ENCODE measurements around the gene PRELP. TPM values are rescaled to one million over a fixed set of nuclear protein-coding genes. Genes with fewer than 3 reads are reported as not detected.

Gene PRELP
- total RNA-seq, 2 donors from 2014 or later = 47.4 to 71.7 TPM

DNA sequence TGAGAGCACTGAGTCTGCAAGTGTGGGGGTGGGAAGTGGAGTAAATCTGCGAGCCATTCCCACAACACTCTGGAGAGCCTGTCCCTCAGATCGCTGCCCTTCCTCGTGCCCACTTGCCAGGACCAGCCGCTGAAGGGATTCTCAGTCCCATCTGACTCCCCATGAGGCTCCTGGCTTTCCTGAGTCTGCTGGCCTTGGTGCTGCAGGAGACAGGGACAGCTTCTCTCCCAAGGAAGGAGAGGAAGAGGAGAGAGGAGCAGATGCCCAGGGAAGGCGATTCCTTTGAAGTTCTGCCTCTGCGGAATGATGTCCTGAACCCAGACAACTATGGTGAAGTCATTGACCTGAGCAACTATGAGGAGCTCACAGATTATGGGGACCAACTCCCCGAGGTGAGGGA is 20.2 kb downstream of the PRELP start:
- no peak for ATAC-seq
- DNase-seq = no peak
- intact Hi-C loops (cut with DNase I) = no loop called here

DNA sequence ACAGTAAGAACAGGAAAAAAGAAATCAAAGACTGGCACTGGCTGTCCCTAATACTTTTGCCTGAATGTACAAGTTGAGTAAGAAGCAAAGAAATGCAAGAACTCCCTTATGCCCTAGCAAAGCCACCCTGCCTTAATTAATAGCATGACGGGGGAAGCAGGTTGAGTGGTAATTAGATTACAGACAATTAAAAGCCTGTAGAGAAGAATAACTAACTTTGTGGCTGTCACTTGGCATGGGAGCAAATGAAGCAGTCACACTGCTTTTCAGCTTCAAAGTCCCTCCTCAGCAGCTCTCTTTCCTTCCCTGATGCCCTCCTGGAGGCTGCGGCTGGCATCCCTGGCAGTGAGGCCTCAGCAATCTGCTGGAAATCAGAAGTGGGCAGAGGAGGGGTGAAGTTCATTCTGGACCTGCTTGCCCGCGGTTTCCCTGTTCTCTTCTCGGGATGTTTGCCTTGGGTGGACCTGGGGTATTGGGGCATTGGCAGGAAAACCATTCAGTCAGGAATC is 21.7 kb downstream of the PRELP start:
- no peak for ATAC-seq
- intact Hi-C loops (cut with DNase I) = no loop called here
- no peak for DNase-seq

DNA sequence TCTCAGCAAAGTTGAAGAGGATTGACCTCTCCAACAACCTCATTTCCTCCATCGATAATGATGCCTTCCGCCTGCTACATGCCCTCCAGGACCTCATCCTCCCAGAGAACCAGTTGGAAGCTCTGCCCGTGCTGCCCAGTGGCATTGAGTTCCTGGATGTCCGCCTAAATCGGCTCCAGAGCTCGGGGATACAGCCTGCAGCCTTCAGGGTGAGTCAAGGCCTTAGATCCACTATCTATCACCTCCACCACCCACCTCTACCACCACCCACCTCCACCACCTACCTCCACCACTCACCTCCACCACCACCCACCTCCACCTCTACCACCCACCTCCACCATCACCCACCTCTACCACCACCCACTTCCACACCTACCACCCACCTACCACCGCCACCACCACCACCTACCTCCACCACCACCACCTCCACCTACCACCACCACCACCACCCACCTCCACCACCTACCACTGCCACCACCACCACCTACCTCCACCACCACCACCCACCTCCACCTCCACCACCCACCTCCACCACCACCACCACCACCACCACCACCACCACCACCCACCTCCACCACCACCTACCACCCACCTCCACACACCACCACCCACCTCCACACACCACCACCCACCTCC is 24.2 kb downstream of the PRELP start:
- intact Hi-C loops (cut with DNase I) = loop anchor here (5.0 to 10.0 kb wide), 3 partner anchors 118 to 275 kb away; no protein-coding TSS in a partner anchor
- ATAC-seq (no peak), DNase-seq (no peak)

GRCh38 chr1:203500279-203500678 is 24.7 kb downstream of the PRELP start:
- ATAC-seq = no peak
- no peak for DNase-seq
- intact Hi-C loops (cut with DNase I) = loop anchor here (5.0 to 10.0 kb wide), 3 partner anchors 117 to 275 kb away; no protein-coding TSS in a partner anchor

GRCh38 chr1:203503836-203504235 is 28.2 kb downstream of the PRELP start:
- intact Hi-C loops (cut with DNase I) = loop anchor here (2.0 to 10.0 kb wide), 4 partner anchors 113 to 271 kb away; no protein-coding TSS in a partner anchor
- DNase-seq = no peak
- no peak for ATAC-seq

GRCh38 chr1:203504400-203505250 is 29.0 kb downstream of the PRELP start:
- ATAC-seq (peak; percentile 32 to 47), DNase-seq (peak; percentile 87)
- intact Hi-C loops (cut with DNase I) = loop anchor here (2.0 to 10.0 kb wide), 5 partner anchors 113 to 270 kb away; partner anchors contain the start of gene ATP2B4 (in 1 of the 2)

DNA sequence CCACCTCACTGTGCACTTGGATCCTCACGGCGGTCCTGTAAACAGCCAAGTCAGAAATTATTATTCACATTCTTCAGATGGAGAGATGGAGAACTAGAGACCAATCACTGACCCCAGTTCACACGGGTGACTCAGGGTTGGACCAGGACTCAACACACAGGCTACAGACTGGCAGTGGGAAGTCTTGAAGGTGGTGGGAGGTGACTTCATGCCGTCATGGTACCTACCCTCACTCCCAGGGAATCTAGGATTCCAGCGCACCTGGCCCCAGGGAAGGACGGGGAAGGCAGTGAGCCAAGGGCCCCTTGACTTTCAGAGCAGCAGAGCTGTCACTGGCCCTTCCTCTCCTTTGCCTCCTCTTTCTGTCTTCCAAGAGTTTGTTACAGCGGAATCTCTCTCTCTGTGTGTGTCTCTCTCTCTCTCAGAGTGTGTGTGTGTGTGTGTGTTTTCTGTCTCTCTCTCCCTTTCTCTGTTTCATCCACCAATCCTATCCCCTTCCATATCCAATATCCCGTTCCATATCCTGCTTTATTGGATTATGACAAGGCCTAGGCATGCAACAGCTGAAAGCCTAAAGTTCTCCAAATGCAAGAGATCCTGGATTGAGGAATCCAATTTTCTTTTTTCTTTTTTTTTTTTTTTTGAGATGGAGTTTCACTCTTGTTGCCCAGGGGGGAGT is 30.1 kb downstream of the PRELP start:
- DNase-seq = no peak
- ATAC-seq = no peak
- intact Hi-C loops (cut with DNase I) = loop anchor here (2.0 to 10.0 kb wide), 4 partner anchors 112 to 269 kb away; partner anchors contain the start of gene ATP2B4 (in 1 of the 2)

- ATAC-seq (peak; percentile 42 to 58), DNase-seq (peak; percentile 42)
- intact Hi-C loops (cut with DNase I) = loop anchor here (5.0 to 10.0 kb wide), 3 partner anchors 110 to 268 kb away; partner anchors contain the start of gene ATP2B4 (in 1 of the 2)
Observed at GRCh38 chr1:203506858-203507626, 31.4 kb downstream of the PRELP start.

DNA sequence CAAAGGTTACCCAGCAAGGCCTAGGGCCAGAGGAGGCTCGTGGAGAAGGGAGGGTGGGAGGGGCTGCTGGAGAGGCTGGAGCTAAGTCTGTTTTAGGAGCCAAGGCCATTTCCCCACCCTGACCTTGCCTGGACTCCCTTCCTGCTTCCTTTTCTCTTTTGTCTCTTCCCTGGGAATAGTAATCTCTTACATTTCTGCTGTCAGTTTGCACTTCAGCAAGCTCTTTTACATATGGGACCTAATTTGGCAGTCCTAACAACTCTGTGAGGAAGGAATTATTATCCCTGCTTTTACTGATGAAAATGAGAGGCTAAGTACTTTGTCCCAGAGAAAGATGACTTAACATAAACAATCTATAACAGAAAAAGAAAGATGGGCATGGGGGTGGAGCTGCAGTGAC is 32.2 kb downstream of the PRELP start:
- intact Hi-C loops (cut with DNase I) = loop anchor here (2.0 to 10.0 kb wide), 4 partner anchors 49 to 267 kb away; partner anchors contain the start of gene ATP2B4 (in 1 of the 2)
- ATAC-seq (peak; percentile 5 to 9), DNase-seq (no peak)

GRCh38 chr1:203508463-203509073 is 33.0 kb downstream of the PRELP start:
- ATAC-seq = peak; percentile 68 to 73
- intact Hi-C loops (cut with DNase I) = loop anchor here (2.0 to 10.0 kb wide), 4 partner anchors 48 to 266 kb away; partner anchors contain the start of gene ATP2B4 (in 1 of the 2)
- DNase-seq = peak; percentile 47

- ATAC-seq = no peak
- intact Hi-C loops (cut with DNase I) = loop anchor here (2.0 to 10.0 kb wide), 4 partner anchors 48 to 266 kb away; partner anchors contain the start of gene ATP2B4 (in 1 of the 2)
- DNase-seq = no peak
Observed at GRCh38 chr1:203509135-203509534, 33.5 kb downstream of the PRELP start.

DNA sequence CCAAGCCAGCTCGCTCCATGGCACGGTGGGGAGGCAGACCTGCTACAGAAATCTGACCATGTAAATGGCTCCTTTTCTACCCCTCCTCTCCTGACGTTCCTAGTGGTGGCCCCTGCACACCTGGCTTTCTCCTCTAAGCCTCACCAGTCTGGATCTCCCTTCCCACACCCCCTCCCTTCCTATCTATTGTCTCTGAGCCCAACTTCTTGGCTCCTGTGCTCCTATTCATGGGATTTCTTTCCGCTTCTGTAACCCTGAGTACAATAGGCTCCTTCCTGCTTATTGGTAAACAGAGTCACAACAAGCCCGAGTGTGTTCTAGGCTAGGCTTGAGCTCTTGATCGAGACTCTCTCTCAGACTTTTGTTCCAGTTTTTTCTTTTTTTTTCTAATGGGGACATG is 35.9 kb downstream of the PRELP start:
- intact Hi-C loops (cut with DNase I) = no loop called here
- DNase-seq (no peak), ATAC-seq (no peak)

- intact Hi-C loops (cut with DNase I) = no loop called here
- ATAC-seq = no peak
- DNase-seq = no peak
Observed at GRCh38 chr1:203511930-203512329, 36.3 kb downstream of the PRELP start.

DNA sequence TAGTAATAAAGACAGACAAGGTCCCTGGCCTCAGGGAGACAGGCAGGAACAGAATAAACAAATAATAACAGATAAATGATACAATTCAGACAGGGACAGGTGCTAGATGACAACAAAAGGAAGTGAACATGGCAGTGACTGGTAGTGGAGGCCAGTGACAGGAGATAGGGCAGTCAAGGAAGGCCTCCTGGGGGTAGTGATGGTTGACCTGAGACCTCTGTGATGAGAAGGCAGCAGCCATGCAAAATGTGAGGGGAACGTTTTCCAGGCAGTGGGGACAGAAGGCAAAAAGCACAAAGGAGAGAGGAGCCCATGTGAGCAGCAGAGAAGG is 36.9 kb downstream of the PRELP start:
- DNase-seq (no peak), ATAC-seq (no peak)
- intact Hi-C loops (cut with DNase I) = no loop called here

- peak in 1 of 2 donors; percentile 80 for ATAC-seq
- DNase-seq = peak; percentile 61
- intact Hi-C loops (cut with DNase I) = no loop called here
Observed at GRCh38 chr1:203512848-203513584, 37.4 kb downstream of the PRELP start.

DNA sequence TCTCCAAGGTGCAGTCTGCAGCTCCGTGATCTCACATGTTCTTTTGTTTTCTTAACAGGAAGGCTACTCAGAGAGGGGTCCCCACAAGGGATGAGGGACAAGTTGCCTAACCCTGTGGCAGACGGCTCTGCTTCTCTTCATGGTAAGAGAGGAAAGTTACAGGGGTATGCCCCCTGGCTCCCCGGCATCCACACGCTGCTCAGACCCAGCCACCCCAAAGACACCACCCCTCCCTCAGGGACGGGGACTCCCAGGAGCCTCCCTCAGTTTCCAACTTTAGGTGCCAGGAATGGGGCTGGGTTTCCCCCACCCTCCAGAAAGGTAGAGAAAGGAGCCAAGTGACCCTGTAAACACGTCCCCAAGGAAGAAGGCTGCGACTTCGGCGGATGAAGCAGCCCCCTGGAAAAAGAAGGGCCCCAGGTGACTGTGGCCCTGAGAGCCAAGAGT is 38.0 kb downstream of the PRELP start:
- DNase-seq (no peak), ATAC-seq (no peak)
- intact Hi-C loops (cut with DNase I) = no loop called here

DNA sequence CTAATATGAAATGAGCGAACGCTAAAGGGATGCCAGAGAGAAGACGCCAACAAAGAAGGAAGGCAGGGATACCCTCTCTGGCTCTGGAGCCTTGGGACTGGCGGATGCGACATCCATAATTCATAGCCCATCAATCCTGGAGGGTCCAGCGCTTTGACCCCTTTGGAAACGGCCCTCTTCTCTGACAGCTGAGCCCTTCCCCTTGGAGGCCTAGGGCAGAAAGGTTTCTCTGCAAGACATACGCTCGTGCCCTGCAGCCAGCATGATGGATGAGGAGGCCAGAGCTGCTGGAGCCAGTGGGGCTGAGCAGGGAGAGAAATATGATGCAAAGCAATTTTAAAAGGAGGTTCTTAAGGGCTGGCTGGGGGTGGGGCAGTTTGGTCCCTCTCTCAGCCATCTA is 40.6 kb downstream of the PRELP start:
- ATAC-seq (no peak), DNase-seq (no peak)
- intact Hi-C loops (cut with DNase I) = no loop called here
